Measurements from ENCODE around the gene F7. TPM values are rescaled to one million over a fixed set of nuclear protein-coding genes. Genes with fewer than 3 reads are reported as not detected.

F7 gene
- total RNA-seq, 1 experiment from 2014 or later: 52.4 TPM

DNA sequence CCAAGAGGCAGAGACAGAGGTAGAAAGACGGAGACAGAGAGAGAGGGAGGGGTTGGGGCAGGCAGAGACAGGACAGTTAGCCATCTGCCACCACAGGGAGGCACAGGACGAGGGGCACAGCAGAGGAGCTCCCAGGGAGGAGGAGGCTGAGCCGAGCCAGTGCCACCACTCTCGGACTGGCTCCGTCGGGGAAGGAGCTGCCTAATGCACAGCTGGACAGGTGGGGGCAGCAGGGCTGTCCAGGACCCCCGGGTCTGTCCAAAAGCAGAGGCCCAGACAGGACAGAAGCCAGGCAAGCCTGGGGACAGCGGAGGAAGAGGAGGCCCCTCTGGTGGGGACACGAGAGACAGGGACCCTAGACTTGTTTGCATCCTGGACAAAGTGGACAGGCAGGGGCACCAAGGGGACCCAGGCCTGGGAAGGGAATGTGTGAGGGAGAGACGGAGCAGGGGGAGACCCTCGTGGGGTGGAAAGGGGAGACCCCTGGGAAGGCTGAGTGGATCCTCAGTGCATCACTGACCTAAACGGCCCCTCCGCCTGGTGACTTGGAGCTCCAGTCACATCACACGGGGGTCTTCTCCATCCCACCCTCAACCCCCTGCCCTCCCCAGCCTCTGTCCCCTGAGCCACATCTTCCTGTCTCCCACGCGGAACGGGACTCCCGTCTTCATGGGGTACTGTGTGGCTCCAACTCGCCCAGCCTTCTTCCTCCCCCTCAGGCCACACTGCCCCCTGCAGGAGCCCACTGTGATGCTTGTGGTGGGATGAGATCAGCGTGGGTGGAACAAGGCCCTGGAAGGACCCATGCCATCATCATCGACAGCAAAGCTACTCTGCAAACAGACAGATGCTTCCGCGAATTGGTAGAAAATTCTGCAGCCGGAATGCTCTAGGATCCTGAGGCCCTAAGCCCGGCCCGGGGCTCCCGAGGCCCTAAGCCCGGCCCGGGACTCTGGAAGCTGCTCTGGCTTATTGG is 17.9 kb downstream of the F7 start:
- Histone ChIP-seq H3K36me3 (ENCODE audit: control insufficient read depth, insufficient read depth, low read length) (no peaks in the 10 kb centered on the region), H3K4me1 (peaks cover 21% of the 10 kb centered on the region), H3K9me3 (no peaks in the 10 kb centered on the region), H3K4me3 (ENCODE audit: low read depth, low read length) (peak overlapping the region; percentile 64), H3K27me3 (replicated peaks; ENCODE audit: control insufficient read depth, insufficient read depth, low read length) (no peaks in the 10 kb centered on the region)
- POLR2A ChIA-PET: no interaction called here
- intact Hi-C loops (cut with micrococcal nuclease; ENCODE audit: unreplicated experiment): loop anchor here (2.0 kb wide), 1 partner anchor 37 kb away; no protein-coding TSS in a partner anchor
- H3K36me3 Mint-ChIP-seq (ENCODE audit: insufficient read depth, unreplicated experiment): peaks cover 10% of the 10 kb centered on the region
- TF ChIP-seq, protein P1, sequence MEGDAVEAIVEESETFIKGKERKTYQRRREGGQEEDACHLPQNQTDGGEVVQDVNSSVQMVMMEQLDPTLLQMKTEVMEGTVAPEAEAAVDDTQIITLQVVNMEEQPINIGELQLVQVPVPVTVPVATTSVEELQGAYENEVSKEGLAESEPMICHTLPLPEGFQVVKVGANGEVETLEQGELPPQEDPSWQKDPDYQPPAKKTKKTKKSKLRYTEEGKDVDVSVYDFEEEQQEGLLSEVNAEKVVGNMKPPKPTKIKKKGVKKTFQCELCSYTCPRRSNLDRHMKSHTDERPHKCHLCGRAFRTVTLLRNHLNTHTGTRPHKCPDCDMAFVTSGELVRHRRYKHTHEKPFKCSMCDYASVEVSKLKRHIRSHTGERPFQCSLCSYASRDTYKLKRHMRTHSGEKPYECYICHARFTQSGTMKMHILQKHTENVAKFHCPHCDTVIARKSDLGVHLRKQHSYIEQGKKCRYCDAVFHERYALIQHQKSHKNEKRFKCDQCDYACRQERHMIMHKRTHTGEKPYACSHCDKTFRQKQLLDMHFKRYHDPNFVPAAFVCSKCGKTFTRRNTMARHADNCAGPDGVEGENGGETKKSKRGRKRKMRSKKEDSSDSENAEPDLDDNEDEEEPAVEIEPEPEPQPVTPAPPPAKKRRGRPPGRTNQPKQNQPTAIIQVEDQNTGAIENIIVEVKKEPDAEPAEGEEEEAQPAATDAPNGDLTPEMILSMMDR (IDR thresholded peaks at IDR 0.05; ENCODE audit: insufficient read depth in 1 of 2, low read depth in 1 of 2, low read length in 1 of 2, severe bottlenecking in 1 of 2, unreplicated experiment in 1 of 2): peak; percentile 38 to 54
- H3K9me3 Mint-ChIP-seq (ENCODE audit: unreplicated experiment): no peaks in the 10 kb centered on the region
- peak in 1 of 2 experiments; percentile 62 for DNase-seq
- CTCF ChIA-PET: interaction anchor here (0.7 to 1.0 kb wide), 2 partner anchors 19 to 181 kb away, joined by 3 to 4 read pairs; no protein-coding TSS in a partner anchor
- peaks cover 9% of the 10 kb centered on the region for H3K4me1 Mint-ChIP-seq (ENCODE audit: low read depth, unreplicated experiment)
- H3K4me3 Mint-ChIP-seq (ENCODE audit: unreplicated experiment): peak overlapping the region; percentile 70
- BruUV-seq (replicated peaks): no TSS peak
- H3K27me3 Mint-ChIP-seq (ENCODE audit: insufficient read depth, unreplicated experiment): no peaks in the 10 kb centered on the region
- H3K27ac Mint-ChIP-seq (ENCODE audit: unreplicated experiment): peak overlapping the region; percentile 74

DNA sequence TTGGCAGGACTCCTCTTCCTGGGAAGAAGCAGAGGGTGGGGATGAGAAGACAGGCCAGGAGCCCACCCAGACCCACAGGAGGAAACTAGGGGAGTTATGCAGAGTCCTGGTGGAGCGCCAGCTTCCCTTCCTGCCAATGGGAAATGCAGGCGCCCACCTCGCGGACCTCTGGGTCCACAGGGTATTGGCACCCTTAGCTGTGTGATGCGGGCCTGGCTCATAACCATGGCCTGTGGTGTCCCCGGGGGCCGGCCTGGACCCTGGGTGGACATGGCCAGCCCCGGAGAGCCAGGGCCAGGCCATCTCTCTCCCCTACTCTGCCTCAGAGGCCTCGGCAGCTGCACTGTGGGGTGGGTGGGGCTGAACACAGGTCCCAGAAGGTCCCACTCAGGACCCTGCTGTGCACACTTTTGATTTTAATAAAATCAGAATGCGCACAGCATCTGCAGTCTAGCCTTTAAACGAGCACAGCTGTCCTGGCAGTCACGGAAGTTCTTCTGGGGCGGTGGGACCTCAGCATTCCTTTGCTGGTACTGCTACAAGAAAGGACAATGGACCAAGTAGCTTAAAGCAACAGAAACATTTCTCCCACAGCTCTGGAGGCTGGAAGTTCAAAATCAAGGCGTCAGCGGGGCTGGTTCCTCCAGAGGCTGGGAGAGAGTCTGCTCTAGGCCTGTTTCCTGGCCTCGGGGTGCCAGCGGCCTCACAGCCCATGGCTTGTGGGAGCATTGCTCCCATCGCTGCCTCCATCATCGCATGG is 18.8 kb downstream of the F7 start:
- H3K36me3 Mint-ChIP-seq (ENCODE audit: insufficient read depth, unreplicated experiment): peaks cover 10% of the 10 kb centered on the region
- Histone ChIP-seq H3K4me1 (peaks cover 21% of the 10 kb centered on the region), H3K27me3 (replicated peaks; ENCODE audit: control insufficient read depth, insufficient read depth, low read length) (no peaks in the 10 kb centered on the region), H3K36me3 (ENCODE audit: control insufficient read depth, insufficient read depth, low read length) (no peaks in the 10 kb centered on the region), H3K4me3 (ENCODE audit: low read depth, low read length) (no peak overlapping the region), H3K9me3 (no peaks in the 10 kb centered on the region)
- DNase-seq: no peak
- ChIA-PET POLR2A (no interaction called here), CTCF (interaction anchor here (1.0 kb wide), 1 partner anchor 18 kb away, joined by 3 read pairs; no protein-coding TSS in a partner anchor)
- H3K4me3 Mint-ChIP-seq (ENCODE audit: unreplicated experiment): no peak overlapping the region
- peaks cover 9% of the 10 kb centered on the region for H3K4me1 Mint-ChIP-seq (ENCODE audit: low read depth, unreplicated experiment)
- no peaks in the 10 kb centered on the region for H3K27me3 Mint-ChIP-seq (ENCODE audit: insufficient read depth, unreplicated experiment)
- TF ChIP-seq, protein P1 (IDR thresholded peaks at IDR 0.05; ENCODE audit: insufficient read depth in 1 of 2, low read depth in 1 of 2, low read length in 1 of 2, severe bottlenecking in 1 of 2, unreplicated experiment in 1 of 2): no peak
- no peaks in the 10 kb centered on the region for H3K9me3 Mint-ChIP-seq (ENCODE audit: unreplicated experiment)
- BruUV-seq (replicated peaks): no TSS peak
- intact Hi-C loops (cut with micrococcal nuclease; ENCODE audit: unreplicated experiment): no loop called here
- no peak overlapping the region for H3K27ac Mint-ChIP-seq (ENCODE audit: unreplicated experiment)

DNA sequence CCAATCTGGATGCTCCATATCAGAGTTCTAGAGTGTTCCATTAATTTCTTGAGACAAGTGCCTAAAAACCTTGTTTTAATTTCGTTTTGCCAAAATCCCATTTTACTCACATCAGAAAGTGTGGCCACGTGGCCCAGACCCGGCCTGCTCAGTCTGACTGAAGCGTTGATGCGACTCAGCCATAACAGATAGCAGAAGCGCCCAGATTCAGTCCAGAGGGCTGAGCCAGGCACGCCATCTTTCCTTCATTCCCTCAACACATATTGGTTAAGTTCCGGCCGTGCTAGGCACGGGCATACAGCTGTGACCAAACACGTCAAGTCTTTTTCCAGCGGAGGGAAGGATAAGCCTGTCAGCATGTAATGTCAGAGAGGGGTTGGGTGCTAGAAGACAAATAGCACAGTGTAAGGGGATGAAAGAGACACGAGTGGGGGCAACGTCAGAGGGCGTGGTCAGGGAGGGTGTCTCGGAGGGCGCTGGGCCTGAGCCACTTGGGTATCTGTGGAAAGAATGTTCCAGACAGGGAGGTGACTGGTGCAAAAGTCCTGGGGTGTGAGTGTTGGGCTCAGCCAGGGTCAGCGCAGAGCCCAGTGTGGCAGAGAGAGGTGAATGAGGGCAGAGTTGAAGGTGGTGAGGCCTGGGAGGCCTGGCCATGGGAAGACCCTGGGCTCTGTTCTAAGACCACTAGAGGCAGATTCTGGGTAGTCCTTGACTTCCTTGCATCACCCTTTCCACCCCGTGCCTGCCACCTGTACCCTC is 20.1 kb downstream of the F7 start:
- H3K4me3 Mint-ChIP-seq (ENCODE audit: unreplicated experiment): no peak overlapping the region
- intact Hi-C loops (cut with micrococcal nuclease; ENCODE audit: unreplicated experiment): no loop called here
- H3K9me3 ChIP-seq: no peaks in the 10 kb centered on the region
- no peaks in the 10 kb centered on the region for H3K36me3 ChIP-seq (ENCODE audit: control insufficient read depth, insufficient read depth, low read length)
- H3K4me1 Mint-ChIP-seq (ENCODE audit: low read depth, unreplicated experiment): peaks cover 9% of the 10 kb centered on the region
- peaks cover 10% of the 10 kb centered on the region for H3K36me3 Mint-ChIP-seq (ENCODE audit: insufficient read depth, unreplicated experiment)
- BruUV-seq (replicated peaks): no TSS peak
- CTCF ChIA-PET: no interaction called here
- no peaks in the 10 kb centered on the region for H3K27me3 Mint-ChIP-seq (ENCODE audit: insufficient read depth, unreplicated experiment)
- no peaks in the 10 kb centered on the region for H3K9me3 Mint-ChIP-seq (ENCODE audit: unreplicated experiment)
- no peaks in the 10 kb centered on the region for H3K27me3 ChIP-seq (replicated peaks; ENCODE audit: control insufficient read depth, insufficient read depth, low read length)
- H3K27ac Mint-ChIP-seq (ENCODE audit: unreplicated experiment): no peak overlapping the region
- H3K4me3 ChIP-seq (ENCODE audit: low read depth, low read length): no peak overlapping the region
- POLR2A ChIA-PET: no interaction called here
- no peak for DNase-seq
- H3K4me1 ChIP-seq: peaks cover 21% of the 10 kb centered on the region
- TF ChIP-seq, protein P1 (IDR thresholded peaks at IDR 0.05; ENCODE audit: insufficient read depth in 1 of 2, low read depth in 1 of 2, low read length in 1 of 2, severe bottlenecking in 1 of 2, unreplicated experiment in 1 of 2): no peak

Measured in Caco-2 (cell line).